Mesenchymal stem cell (in vitro differentiated cells and primary cell): ENCODE results near the gene PAQR4.

Experiments used
- DNase-seq: peaks from one replicate; pipeline ENCODE4 v3.0.0-alpha.2; 2013
- H2AFZ ChIP-seq: one replicate; pipeline ENCODE4 v1.6.1; 2013; ENCODE audit warnings: low read depth, mild to moderate bottlenecking, control low read depth, inconsistent platforms, low read length, moderate library complexity
- H2AK5ac ChIP-seq: 2 replicates; pipeline ENCODE4 v1.6.1; 2013; ENCODE audit warnings: low read length, moderate library complexity, mild to moderate bottlenecking, inconsistent platforms; ENCODE audit not compliant: severe bottlenecking
- H2BK120ac ChIP-seq: one replicate; pipeline ENCODE4 v1.6.1; 2013; ENCODE audit warnings: low read depth, mild to moderate bottlenecking, inconsistent platforms, low read length, moderate library complexity
- H2BK12ac ChIP-seq, 2 experiments: one replicate each; pipeline ENCODE4 v1.6.1; 2013; ENCODE audit warnings: inconsistent platforms in 2 of 2, low read length in 2 of 2, mild to moderate bottlenecking in 2 of 2, moderate library complexity in 2 of 2, control low read depth in 1 of 2
- H2BK15ac ChIP-seq: one replicate; pipeline ENCODE4 v1.6.1; 2013; ENCODE audit warnings: mild to moderate bottlenecking, low read depth, inconsistent platforms; ENCODE audit not compliant: poor library complexity, severe bottlenecking
- H2BK5ac ChIP-seq: 2 replicates; pipeline ENCODE4 v1.6.1; 2013; ENCODE audit warnings: low read depth, mild to moderate bottlenecking, low read length, control low read depth, inconsistent platforms; ENCODE audit not compliant: poor library complexity, severe bottlenecking
- H3K14ac ChIP-seq, 2 experiments: one replicate each; pipeline ENCODE4 v1.6.1; 2013; ENCODE audit warnings: inconsistent platforms in 2 of 2, low read length in 2 of 2, control low read depth in 1 of 2, mild to moderate bottlenecking in 1 of 2, moderate library complexity in 1 of 2
- H3K18ac ChIP-seq, 2 experiments: one replicate each; pipeline ENCODE4 v1.6.1; 2013; ENCODE audit warnings: inconsistent platforms in 2 of 2, low read length in 2 of 2, control low read depth in 1 of 2, low read depth in 1 of 2, mild to moderate bottlenecking in 1 of 2
- H3K23ac ChIP-seq, 2 experiments: one replicate each; pipeline ENCODE4 v1.6.1; 2013; ENCODE audit warnings: inconsistent platforms in 2 of 2, low read length in 2 of 2, mild to moderate bottlenecking in 2 of 2, moderate library complexity in 2 of 2, control low read depth in 1 of 2
- H3K27ac ChIP-seq: 2 replicates; pipeline ENCODE4 v1.5.1; 2013; ENCODE audit warnings: mild to moderate bottlenecking, moderate library complexity, low read length, control low read depth, inconsistent platforms; ENCODE audit not compliant: poor library complexity, severe bottlenecking
- H3K27me3 ChIP-seq, 2 experiments: 2 replicates each; pipeline versions ENCODE4 v1.6.1 to v1.7.0; 2013; ENCODE audit warnings: low read length in 2 of 2, mild to moderate bottlenecking in 2 of 2, moderate library complexity in 2 of 2, control low read depth in 1 of 2, inconsistent platforms in 1 of 2; ENCODE audit not compliant: control insufficient read depth in 1 of 2, insufficient read depth in 1 of 2
- H3K36me3 ChIP-seq, 2 experiments: 2 replicates each; pipeline versions ENCODE4 v1.6.1 to v1.7.0; 2013; ENCODE audit warnings: low read length in 2 of 2, control low read depth in 1 of 2, inconsistent platforms in 1 of 2, low read depth in 1 of 2, mild to moderate bottlenecking in 1 of 2; ENCODE audit not compliant: insufficient read depth in 2 of 2, control insufficient read depth in 1 of 2
- H3K4ac ChIP-seq, 2 experiments: one replicate each; pipeline ENCODE4 v1.6.1; 2013; ENCODE audit warnings: inconsistent platforms in 2 of 2, low read length in 2 of 2, mild to moderate bottlenecking in 2 of 2, moderate library complexity in 2 of 2, control low read depth in 1 of 2, low read depth in 1 of 2
- H3K4me1 ChIP-seq: 2 replicates; pipeline ENCODE4 v1.6.1; 2013; ENCODE audit warnings: low read depth, low read length, control low read depth; ENCODE audit not compliant: control insufficient read depth, insufficient read depth
- H3K4me2 ChIP-seq: 2 replicates; pipeline ENCODE4 v1.6.1; 2013; ENCODE audit warnings: low read length, mild to moderate bottlenecking, inconsistent platforms; ENCODE audit not compliant: poor library complexity, severe bottlenecking
- H3K4me3 ChIP-seq, 2 experiments: 2 replicates each; pipeline versions ENCODE4 v1.5.1 to v1.7.0; 2013; ENCODE audit warnings: low read length in 2 of 2, mild to moderate bottlenecking in 2 of 2, control low read depth in 1 of 2, low read depth in 1 of 2; ENCODE audit not compliant: insufficient read depth in 1 of 2
- H3K79me1 ChIP-seq: replicated peaks from 2 replicates; pipeline ENCODE4 v1.6.1; 2013; ENCODE audit warnings: mild to moderate bottlenecking, control low read depth, low read length, inconsistent platforms; ENCODE audit not compliant: poor library complexity, severe bottlenecking
- H3K9ac ChIP-seq: 2 replicates; pipeline ENCODE4 v1.7.0; 2013; ENCODE audit warnings: mild to moderate bottlenecking, low read length, moderate library complexity
- H3K9me3 ChIP-seq: 2 replicates; pipeline ENCODE4 v1.7.0; 2013; ENCODE audit warnings: mild to moderate bottlenecking, low read length; ENCODE audit not compliant: control insufficient read depth
- H4K8ac ChIP-seq: one replicate; pipeline ENCODE4 v1.6.1; 2013; ENCODE audit warnings: inconsistent platforms, mild to moderate bottlenecking, low read length, moderate library complexity
- H4K91ac ChIP-seq: one replicate; pipeline ENCODE4 v1.6.1; 2013; ENCODE audit warnings: mild to moderate bottlenecking, low read length, inconsistent platforms
- WGBS: methylation state at CpG from one replicate; pipeline ENCODE4 v1.1.7; 2013; ENCODE audit warnings: mixed read lengths; 5-methylcytosine and 5-hydroxymethylcytosine counted together

Gene PAQR4

GRCh38 chr16:2962334-2963073 lies 6.6 kb upstream of the PAQR4 start:
- Histone ChIP-seq H3K27me3 (peaks cover 59 to 75% of the 10 kb centered on the region in 2 experiments), H2BK120ac (no peak overlapping the region), H2BK15ac (no peak overlapping the region), H4K8ac (no peak overlapping the region), H3K4me3 (no peak overlapping the region), H3K4me2 (no peak overlapping the region), H2AFZ (no peak overlapping the region), H3K4me1 (peaks cover 29% of the 10 kb centered on the region), H3K14ac (no peak overlapping the region), H2BK12ac (no peak overlapping the region), H3K23ac (no peak overlapping the region), H3K4ac (no peak overlapping the region), H3K9ac (no peak overlapping the region), H2AK5ac (no peak overlapping the region), H3K27ac (no peak overlapping the region), H3K79me1 (no peaks in the 10 kb centered on the region), H3K36me3 (peaks cover 0 to 5% of the 10 kb centered on the region in 2 experiments), H3K18ac (no peak overlapping the region), H4K91ac (peak overlapping the region; percentile 11), H2BK5ac (no peak overlapping the region), H3K9me3 (no peaks in the 10 kb centered on the region)
- WGBS, result 59% methylated on average over 25 of the region's 28 CpGs
- no peak for DNase-seq

- Histone ChIP-seq H3K9me3 (no peaks in the 10 kb centered on the region), H3K27me3 (peaks cover 65 to 82% of the 10 kb centered on the region in 2 experiments), H3K79me1 (no peaks in the 10 kb centered on the region), H3K4ac (no peak overlapping the region), H3K4me1 (peaks cover 29% of the 10 kb centered on the region), H3K23ac (peak overlapping the region in 1 of 2 experiments; percentile 28), H3K9ac (no peak overlapping the region), H4K8ac (no peak overlapping the region), H2BK5ac (no peak overlapping the region), H3K4me3 (peak overlapping the region; percentile 46 to 51), H2BK12ac (no peak overlapping the region), H3K18ac (no peak overlapping the region), H2BK120ac (no peak overlapping the region), H2BK15ac (no peak overlapping the region), H2AK5ac (no peak overlapping the region), H3K14ac (no peak overlapping the region), H2AFZ (no peak overlapping the region), H3K27ac (no peak overlapping the region), H3K36me3 (peaks cover 0 to 5% of the 10 kb centered on the region in 2 experiments), H4K91ac (no peak overlapping the region), H3K4me2 (peak overlapping the region; percentile 70)
- 6% methylated on average over 18 of the region's 40 CpGs for WGBS
- DNase-seq, result no peak
These were observed 6.0 kb upstream of the PAQR4 start for GRCh38 chr16:2963074-2963722.

- Histone ChIP-seq H3K9ac (no peak within 1 kb of the TSS), H3K4ac (no peak within 1 kb of the TSS), H3K27me3 (peaks cover 65 to 87% of the 10 kb centered on the region in 2 experiments), H3K9me3 (no peaks in the 10 kb centered on the region), H2BK5ac (no peak within 1 kb of the TSS), H3K79me1 (no peaks in the 10 kb centered on the region), H3K27ac (no peak within 1 kb of the TSS), H4K8ac (no peak within 1 kb of the TSS), H3K18ac (no peak within 1 kb of the TSS), H3K4me3 (peak within 1 kb of the TSS; percentile 46 to 51), H3K14ac (no peak within 1 kb of the TSS), H4K91ac (no peak within 1 kb of the TSS), H2AK5ac (no peak within 1 kb of the TSS), H3K36me3 (peaks cover 0 to 5% of the 10 kb centered on the region in 2 experiments), H3K4me1 (peaks cover 35% of the 10 kb centered on the region), H2AFZ (no peak within 1 kb of the TSS), H2BK15ac (no peak within 1 kb of the TSS), H3K23ac (peak within 1 kb of the TSS in 1 of 2 experiments; percentile 80), H3K4me2 (peak within 1 kb of the TSS; percentile 70), H2BK120ac (no peak within 1 kb of the TSS), H2BK12ac (no peak within 1 kb of the TSS)
- DNase-seq, result peak; percentile 45
- WGBS, result under 1% methylated on average over 42 of the region's 60 CpGs
These were observed 5.2 kb upstream of the PAQR4 start, which contains the start of gene KREMEN2 for GRCh38 chr16:2963723-2964474. KREMEN2 (plus strand) TSS chr16:2964275; CDS start chr16:2964521, 246 bp downstream.
